Activated T-helper 9 cell treated with anti-CD3 and anti-CD28 coated beads, Interleukin-2, amount 50 U/mL, for 16 hours (primary cell): ENCODE results near the gene CDH3.

Experiments
- DNase-seq: peaks from one replicate; pipeline ENCODE4 v3.0.0-alpha.2; 2020; ENCODE audit warnings: low read depth

CDH3 gene

GRCh38 chr16:68737730-68738629, 92.9 kb downstream of the CDH3 start:
- DNase-seq: no peak

GRCh38 chr16:68739964-68740627, 95.0 kb downstream of the CDH3 start:
- DNase-seq: no peak

- no peak for DNase-seq
Observed at GRCh38 chr16:68740628-68741346, 95.7 kb downstream of the CDH3 start.

- no peak for DNase-seq
Observed at GRCh38 chr16:68743664-68744063, 98.6 kb downstream of the CDH3 start.

- DNase-seq: no peak
Observed at GRCh38 chr16:68744744-68745280, 99.7 kb downstream of the CDH3 start.

GRCh38 chr16:68746951-68747350, 101.8 kb downstream of the CDH3 start:
- no peak for DNase-seq

- no peak for DNase-seq
Observed at GRCh38 chr16:68749432-68749831, 104.3 kb downstream of the CDH3 start.
